DND-41 (cell line): ENCODE measurements around the gene FOXL2.

ENCODE experiments used
- EZH2 ChIP-seq: IDR thresholded peaks from 3 replicates; pipeline ENCODE4 v1.6.1; 2012; ENCODE audit warnings: borderline replicate concordance, low read depth, mild to moderate bottlenecking, moderate library complexity, low read length, inconsistent platforms; ENCODE audit not compliant: severe bottlenecking
- TF ChIP-seq, protein P1 (sequence below): IDR thresholded peaks from 2 replicates; pipeline ENCODE4 v1.5.1; 2012; ENCODE audit warnings: borderline replicate concordance, low read length, moderate library complexity, mild to moderate bottlenecking; ENCODE audit not compliant: poor library complexity, severe bottlenecking; ENCODE audit errors: extremely low read depth

DNA sequence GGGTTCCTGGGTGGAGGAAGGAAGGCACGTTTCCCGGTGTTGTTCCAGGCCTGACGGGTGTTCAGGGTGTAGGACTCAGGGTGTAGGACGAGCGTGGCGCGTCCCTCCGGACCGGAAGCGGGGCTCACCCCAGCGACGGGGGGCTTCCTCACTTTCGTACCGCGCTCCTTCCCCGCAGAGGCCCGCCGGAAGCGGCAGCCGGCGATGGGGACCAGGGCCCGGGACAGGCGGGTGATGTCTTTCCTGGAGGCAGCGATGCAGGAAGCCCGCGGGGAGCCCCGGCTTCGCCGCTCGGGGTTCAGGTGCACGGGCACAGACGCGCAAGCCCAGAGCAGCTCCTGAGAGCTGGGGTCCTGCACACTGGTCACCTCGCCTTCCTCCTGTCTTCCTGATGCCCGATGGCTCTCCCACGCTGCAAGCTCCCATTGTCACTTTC, 13.5 kb upstream of the FOXL2 start:
- TF ChIP-seq, protein P1, sequence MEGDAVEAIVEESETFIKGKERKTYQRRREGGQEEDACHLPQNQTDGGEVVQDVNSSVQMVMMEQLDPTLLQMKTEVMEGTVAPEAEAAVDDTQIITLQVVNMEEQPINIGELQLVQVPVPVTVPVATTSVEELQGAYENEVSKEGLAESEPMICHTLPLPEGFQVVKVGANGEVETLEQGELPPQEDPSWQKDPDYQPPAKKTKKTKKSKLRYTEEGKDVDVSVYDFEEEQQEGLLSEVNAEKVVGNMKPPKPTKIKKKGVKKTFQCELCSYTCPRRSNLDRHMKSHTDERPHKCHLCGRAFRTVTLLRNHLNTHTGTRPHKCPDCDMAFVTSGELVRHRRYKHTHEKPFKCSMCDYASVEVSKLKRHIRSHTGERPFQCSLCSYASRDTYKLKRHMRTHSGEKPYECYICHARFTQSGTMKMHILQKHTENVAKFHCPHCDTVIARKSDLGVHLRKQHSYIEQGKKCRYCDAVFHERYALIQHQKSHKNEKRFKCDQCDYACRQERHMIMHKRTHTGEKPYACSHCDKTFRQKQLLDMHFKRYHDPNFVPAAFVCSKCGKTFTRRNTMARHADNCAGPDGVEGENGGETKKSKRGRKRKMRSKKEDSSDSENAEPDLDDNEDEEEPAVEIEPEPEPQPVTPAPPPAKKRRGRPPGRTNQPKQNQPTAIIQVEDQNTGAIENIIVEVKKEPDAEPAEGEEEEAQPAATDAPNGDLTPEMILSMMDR: no peak
- no peak for TF ChIP-seq EZH2
